ENCODE data around the gene ZNF212.

The ZNF212 gene

GRCh38 chr7:149289856-149290255 is 50.4 kb downstream of the ZNF212 start:
- FAIRE-seq = no peak

- FAIRE-seq = no peak
These were observed 51.8 kb downstream of the ZNF212 start for GRCh38 chr7:149291036-149291780.

- no peak for FAIRE-seq
These were observed 52.5 kb downstream of the ZNF212 start for GRCh38 chr7:149291781-149292461.

GRCh38 chr7:149292462-149292823 is 53.0 kb downstream of the ZNF212 start:
- no peak for FAIRE-seq

GRCh38 chr7:149293338-149293737 is 53.9 kb downstream of the ZNF212 start:
- FAIRE-seq = no peak

GRCh38 chr7:149293946-149294633 is 54.6 kb downstream of the ZNF212 start:
- no peak for FAIRE-seq

GRCh38 chr7:149294634-149295480 is 55.4 kb downstream of the ZNF212 start:
- FAIRE-seq = no peak

- FAIRE-seq = no peak
These were observed 56.0 kb downstream of the ZNF212 start for GRCh38 chr7:149295481-149295850.

GRCh38 chr7:149296368-149296767 is 56.9 kb downstream of the ZNF212 start:
- no peak for FAIRE-seq

GRCh38 chr7:149297034-149297755 is 57.7 kb downstream of the ZNF212 start:
- FAIRE-seq = no peak

GRCh38 chr7:149300620-149301285 is 61.3 kb downstream of the ZNF212 start:
- no peak for FAIRE-seq

- FAIRE-seq = no peak
These were observed 62.8 kb downstream of the ZNF212 start for GRCh38 chr7:149302222-149302621.

GRCh38 chr7:149302865-149303264 is 63.4 kb downstream of the ZNF212 start:
- no peak for FAIRE-seq

GRCh38 chr7:149304006-149304405 is 64.6 kb downstream of the ZNF212 start:
- no peak for FAIRE-seq

All from colon (tissue), 2 donors.